ENCODE results near the gene ITGA6. TPM values are rescaled to one million over a fixed set of nuclear protein-coding genes. Genes with fewer than 3 reads are reported as not detected.
A peak's percentile ranks its signal among the peaks of the same experiment; 100 is the strongest.

ITGA6 gene
- total RNA-seq, 4 donors from 2014 or later = 254 to 586 (median 471) TPM

GRCh38 chr2:172484253-172484652 lies 56.9 kb downstream of the ITGA6 start:
- peak overlapping the region in 1 of 4 donors; percentile 69 for H3K27ac ChIP-seq
- H3K27me3 ChIP-seq = no peaks in the 10 kb centered on the region
- no peak for DNase-seq (ENCODE audit: low spot score in 2 of 2)
- WGBS, 2 donors = 37 to 48% methylated on average over 4 of the region's 4 CpGs
- H3K4me3 ChIP-seq = no peak overlapping the region
- TF ChIP-seq EP300 (IDR thresholded peaks at IDR 0.05) = no peak
- TF ChIP-seq, protein P1, sequence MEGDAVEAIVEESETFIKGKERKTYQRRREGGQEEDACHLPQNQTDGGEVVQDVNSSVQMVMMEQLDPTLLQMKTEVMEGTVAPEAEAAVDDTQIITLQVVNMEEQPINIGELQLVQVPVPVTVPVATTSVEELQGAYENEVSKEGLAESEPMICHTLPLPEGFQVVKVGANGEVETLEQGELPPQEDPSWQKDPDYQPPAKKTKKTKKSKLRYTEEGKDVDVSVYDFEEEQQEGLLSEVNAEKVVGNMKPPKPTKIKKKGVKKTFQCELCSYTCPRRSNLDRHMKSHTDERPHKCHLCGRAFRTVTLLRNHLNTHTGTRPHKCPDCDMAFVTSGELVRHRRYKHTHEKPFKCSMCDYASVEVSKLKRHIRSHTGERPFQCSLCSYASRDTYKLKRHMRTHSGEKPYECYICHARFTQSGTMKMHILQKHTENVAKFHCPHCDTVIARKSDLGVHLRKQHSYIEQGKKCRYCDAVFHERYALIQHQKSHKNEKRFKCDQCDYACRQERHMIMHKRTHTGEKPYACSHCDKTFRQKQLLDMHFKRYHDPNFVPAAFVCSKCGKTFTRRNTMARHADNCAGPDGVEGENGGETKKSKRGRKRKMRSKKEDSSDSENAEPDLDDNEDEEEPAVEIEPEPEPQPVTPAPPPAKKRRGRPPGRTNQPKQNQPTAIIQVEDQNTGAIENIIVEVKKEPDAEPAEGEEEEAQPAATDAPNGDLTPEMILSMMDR (IDR thresholded peaks at IDR 0.05) = peak in 1 of 5 experiments; percentile 36
- no peak for TF ChIP-seq POLR2A (IDR thresholded peaks at IDR 0.05)
- H3K9me3 ChIP-seq = no peaks in the 10 kb centered on the region
- H3K36me3 ChIP-seq = peaks cover 0 to 50% (median 0%) of the 10 kb centered on the region in 3 donors
- H3K4me1 ChIP-seq = peaks cover 0 to 47% (median 24%) of the 10 kb centered on the region in 4 donors

DNA sequence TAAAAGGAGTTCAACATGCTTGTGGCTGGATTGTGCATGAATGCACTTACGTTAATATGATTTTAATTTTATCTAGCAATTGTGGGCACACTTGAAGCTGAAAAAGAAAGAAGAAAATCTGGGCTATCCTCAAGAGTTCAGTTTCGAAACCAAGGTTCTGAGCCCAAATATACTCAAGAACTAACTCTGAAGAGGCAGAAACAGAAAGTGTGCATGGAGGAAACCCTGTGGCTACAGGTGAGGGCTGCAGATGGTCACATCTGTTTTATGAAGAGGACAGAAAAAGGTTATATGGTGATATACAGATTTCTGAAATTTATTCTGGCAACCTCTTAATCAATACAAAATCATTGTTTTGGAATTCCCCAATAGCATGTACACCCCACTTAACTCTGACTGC lies 57.3 kb downstream of the ITGA6 start:
- Histone ChIP-seq H3K27ac (no peak overlapping the region), H3K27me3 (no peaks in the 10 kb centered on the region), H3K4me3 (no peak overlapping the region), H3K9me3 (no peaks in the 10 kb centered on the region), H3K4me1 (peaks cover 0 to 45% (median 21%) of the 10 kb centered on the region in 4 donors), H3K36me3 (peaks cover 0 to 54% (median 0%) of the 10 kb centered on the region in 3 donors)
- no peak for TF ChIP-seq POLR2A (IDR thresholded peaks at IDR 0.05)
- TF ChIP-seq, protein P1 (IDR thresholded peaks at IDR 0.05) = no peak
- TF ChIP-seq EP300 (IDR thresholded peaks at IDR 0.05) = no peak
- 89 to 91% methylated on average over 2 of the region's 2 CpGs for WGBS, 2 donors
- no peak for DNase-seq (ENCODE audit: low spot score in 2 of 2)

DNA sequence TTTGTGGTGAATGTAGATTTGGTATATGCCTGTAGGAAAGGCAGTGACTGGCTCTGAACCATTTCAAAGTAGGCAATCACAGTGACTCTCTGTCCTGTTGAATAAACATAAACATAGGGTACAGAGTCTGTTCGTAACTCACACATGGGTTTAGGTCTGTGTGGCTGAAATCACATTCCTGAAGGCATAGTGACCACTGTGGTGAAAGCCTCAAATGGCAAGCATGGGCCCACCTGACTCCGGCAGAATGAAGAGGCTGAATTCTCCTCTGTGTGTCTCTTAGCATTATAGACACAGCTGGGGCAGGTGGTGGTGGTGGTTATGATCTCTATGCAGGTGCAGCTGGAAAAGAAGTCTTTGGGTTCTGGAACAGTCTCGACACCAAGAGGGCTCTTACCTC lies 61.2 kb downstream of the ITGA6 start:
- no peak for DNase-seq (ENCODE audit: low spot score in 2 of 2)
- H3K36me3 ChIP-seq = peaks cover 0 to 84% (median 0%) of the 10 kb centered on the region in 3 donors
- peaks cover 0 to 19% (median 0%) of the 10 kb centered on the region in 4 donors for H3K4me1 ChIP-seq
- 77 to 90% methylated on average over 3 of the region's 3 CpGs for WGBS, 2 donors
- no peaks in the 10 kb centered on the region for H3K27me3 ChIP-seq
- H3K4me3 ChIP-seq = no peak overlapping the region
- TF ChIP-seq EP300 (IDR thresholded peaks at IDR 0.05) (no peak), POLR2A (IDR thresholded peaks at IDR 0.05) (no peak)
- TF ChIP-seq, protein P1 (IDR thresholded peaks at IDR 0.05) = no peak
- H3K27ac ChIP-seq = peak overlapping the region in 1 of 4 donors; percentile 22
- H3K9me3 ChIP-seq = no peaks in the 10 kb centered on the region

GRCh38 chr2:172489681-172490080 lies 62.3 kb downstream of the ITGA6 start:
- TF ChIP-seq EP300 (IDR thresholded peaks at IDR 0.05) (no peak), POLR2A (IDR thresholded peaks at IDR 0.05) (no peak)
- TF ChIP-seq, protein P1 (IDR thresholded peaks at IDR 0.05) = no peak
- no peaks in the 10 kb centered on the region for H3K27me3 ChIP-seq
- H3K4me1 ChIP-seq = peaks cover 0 to 14% (median 0%) of the 10 kb centered on the region in 4 donors
- no peak overlapping the region for H3K4me3 ChIP-seq
- no peak for DNase-seq (ENCODE audit: low spot score in 2 of 2)
- H3K36me3 ChIP-seq = peaks cover 0 to 89% (median 0%) of the 10 kb centered on the region in 3 donors
- H3K9me3 ChIP-seq = no peaks in the 10 kb centered on the region
- H3K27ac ChIP-seq = no peak overlapping the region

- TF ChIP-seq POLR2A (IDR thresholded peaks at IDR 0.05) (no peak), EP300 (IDR thresholded peaks at IDR 0.05) (no peak)
- TF ChIP-seq, protein P1 (IDR thresholded peaks at IDR 0.05) = no peak
- WGBS, 2 donors = 51 to 57% methylated on average over 3 of the region's 3 CpGs
These were observed 68.8 kb downstream of the ITGA6 start for GRCh38 chr2:172496160-172496608.

More at GRCh38 chr2:172496160-172496608, 68.8 kb downstream of the ITGA6 start:
- DNase-seq (ENCODE audit: low spot score in 2 of 2) = no peak
- Histone ChIP-seq H3K27me3 (no peaks in the 10 kb centered on the region), H3K9me3 (no peaks in the 10 kb centered on the region), H3K4me3 (no peak overlapping the region), H3K27ac (no peak overlapping the region), H3K36me3 (peaks cover 0 to 91% (median 0%) of the 10 kb centered on the region in 3 donors), H3K4me1 (no peaks in the 10 kb centered on the region)
